GM12878 (cell line): Measurements from ENCODE around the gene LRRC45. TPM values are rescaled to one million over a fixed set of nuclear protein-coding genes. Genes with fewer than 3 reads are reported as not detected.
A peak's percentile ranks its signal among the peaks of the same experiment; 100 is the strongest.

ENCODE experiments used
- ATAC-seq: fragments of 200-7000 bp; cut with Tn5 transposase; 3 replicates; pipeline ENCODE4 v1.9.1; 2020; ENCODE audit warnings: mild to moderate bottlenecking, moderate library complexity
- BruUV-seq: library from RNA; stranded (reverse); fragments of 400-500 nt; replicated peaks from 2 replicates; lab custom pipeline; 2021; lab: Mats Ljungman, UMichigan
- CTCF ChIA-PET: fragments of 300-600 bp; sonication (Branson Sonifier 250); formaldehyde crosslinking; extraction: SDS; loops from one replicate; lab custom pipeline; 2021; ENCODE audit warnings: inconsistent platforms; lab: Yijun Ruan, JAX
- POLR2A ChIA-PET: fragments of 350-600 bp; formaldehyde crosslinking; extraction: SDS; loops from one replicate; lab custom pipeline; 2021; ENCODE audit warnings: inconsistent platforms; lab: Charles Lee
- RAD21 ChIA-PET: fragments of 300-600 bp; sonication (Branson Sonifier 250); formaldehyde crosslinking; loops from one replicate; lab custom pipeline; 2023; ENCODE audit warnings: antibody characterized with exemption; ENCODE audit not compliant: unreplicated experiment; lab: Charles Lee
- SMC1A ChIA-PET: fragments of 300-600 bp; sonication (Branson Sonifier 250); formaldehyde crosslinking; loops from one replicate; lab custom pipeline; 2023; ENCODE audit not compliant: unreplicated experiment, uncharacterized antibody; lab: Charles Lee
- DNase-seq: peaks from one replicate; pipeline ENCODE4 v3.0.0-alpha.2; 2011; ENCODE audit warnings: low read depth, low spot score
- FAIRE-seq: peaks from 3 replicates; lab custom pipeline; 2011; peaks lifted over from hg19 to GRCh38; lab: Jason Lieb, UNC
- H2AFZ ChIP-seq: 2 replicates; pipeline ENCODE4 v1.6.0; 2011; ENCODE audit warnings: low read depth, low read length, control low read depth; ENCODE audit not compliant: control insufficient read depth
- H3K27ac ChIP-seq: 2 replicates; pipeline ENCODE4 v1.5.1; 2011; ENCODE audit warnings: control low read depth; ENCODE audit not compliant: control insufficient read depth, insufficient read depth
- H3K27me3 ChIP-seq, 2 experiments: replicated peaks in 1 of 2; 2 replicates each; pipeline versions ENCODE4 v1.6.0 to v1.6.1; 2011; ENCODE audit warnings: low read length in 1 of 2; ENCODE audit not compliant: control insufficient read depth in 2 of 2, insufficient read depth in 2 of 2
- H3K36me3 ChIP-seq, 2 experiments: 2 replicates each; pipeline ENCODE4 v1.5.1; 2011; ENCODE audit warnings: low read length in 1 of 2; ENCODE audit not compliant: control insufficient read depth in 2 of 2, insufficient read depth in 2 of 2
- H3K4me1 ChIP-seq: 2 replicates; pipeline ENCODE4 v1.6.1; 2011; ENCODE audit warnings: mild to moderate bottlenecking, low read length, moderate library complexity, mixed read lengths; ENCODE audit not compliant: control insufficient read depth, insufficient read depth
- H3K4me2 ChIP-seq: 2 replicates; pipeline ENCODE4 v1.6.0; 2011; ENCODE audit warnings: control low read depth; ENCODE audit not compliant: control insufficient read depth, insufficient read depth
- H3K4me3 ChIP-seq: fragments of 200-600 bp; sonication (generic); 2 replicates; pipeline ENCODE4 v1.5.1; 2016
- H3K79me2 ChIP-seq: 2 replicates; pipeline ENCODE4 v1.6.0; 2011; ENCODE audit warnings: low read length; ENCODE audit not compliant: control insufficient read depth, insufficient read depth
- H3K9ac ChIP-seq: 2 replicates; pipeline ENCODE4 v1.8.0; 2011; ENCODE audit warnings: low read length, control low read depth, mixed read lengths; ENCODE audit not compliant: control insufficient read depth, insufficient read depth
- H3K9me3 ChIP-seq: replicated peaks from 3 replicates; pipeline ENCODE4 v1.5.1; 2011; ENCODE audit warnings: mild to moderate bottlenecking, low read length; ENCODE audit not compliant: control insufficient read depth, insufficient read depth
- H4K20me1 ChIP-seq: 2 replicates; pipeline ENCODE4 v1.6.0; 2011; ENCODE audit not compliant: control insufficient read depth, insufficient read depth
- ATF3 ChIP-seq: IDR thresholded peaks from 2 replicates; pipeline ENCODE4 v1.6.1; 2011; ENCODE audit warnings: low read depth, mild to moderate bottlenecking, low read length, moderate library complexity, borderline replicate concordance; ENCODE audit errors: extremely low read depth
- LARP7 ChIP-seq: fragments of 450-650 bp; IDR thresholded peaks from 2 replicates; pipeline ENCODE4 v1.6.1; 2017; ENCODE audit warnings: mild to moderate bottlenecking
- NR2F1 ChIP-seq: fragments of 450-650 bp; conservative IDR thresholded peaks from 2 replicates; pipeline ENCODE4 v1.6.1; 2017; ENCODE audit warnings: mild to moderate bottlenecking
- POLR2A ChIP-seq: IDR thresholded peaks from 2 replicates; pipeline ENCODE4 v1.6.1; 2011; ENCODE audit warnings: low read depth, mild to moderate bottlenecking, low read length
- SIX5 ChIP-seq: IDR thresholded peaks from 2 replicates; pipeline ENCODE4 v1.6.1; 2011; ENCODE audit warnings: mild to moderate bottlenecking, low read depth, low read length, moderate library complexity; ENCODE audit not compliant: severe bottlenecking
- WGBS: methylation state at CpG from one replicate; pipeline ENCODE4 v1.1.6; 2016; ENCODE audit warnings: low lambda C conversion rate; ENCODE audit not compliant: insufficient replicate concordance, insufficient coverage; ENCODE audit errors: missing lambda C conversion rate; 5-methylcytosine and 5-hydroxymethylcytosine counted together
- in situ Hi-C: fragments of 300-500 bp; cut with MboI; formaldehyde crosslinking; loops from 9 replicates; pipeline ENCODE4 v1.14.3; 2018; ENCODE audit warnings: mixed read lengths
- intact Hi-C: fragments of 100-400 bp; cut with micrococcal nuclease; formaldehyde crosslinking; loops from one replicate; pipeline ENCODE4 v1.14.2; 2022; ENCODE audit not compliant: unreplicated experiment
- polyA plus RNA-seq, 11 experiments: library from polyadenylated mRNA; depleted of rRNA in 4 of 11; unstranded in 6 of 11; stranded (reverse) in 5 of 11; fragments of >200 nt; fragmentation: Nextera tagmentation in 4 of 11; fragmentation: Illumina TruSeq in 1 of 11; extraction: Ambion mirVana in 4 of 11; extraction: Trizol in 1 of 11; gene quantifications; 1 replicate in 1 of 11; 2 replicates in 10 of 11; pipeline versions ENCODE4 v1.2.1 to v1.2.3, GENCODE V29; 2011 to 2016; ENCODE audit warnings: inconsistent platforms in 2 of 11, missing spikeins in 2 of 11, low read depth in 1 of 11
- total RNA-seq, 4 experiments: library from RNA; depleted of rRNA in 3 of 4; stranded (reverse); fragments of >200 nt in 3 of 4; fragmentation: Illumina TruSeq in 1 of 4; extraction: Trizol in 1 of 4; gene quantifications; 2 replicates each; pipeline versions ENCODE4 v1.2.1 to v1.2.3, GENCODE V29; 2013 to 2021

Gene LRRC45
- total and polyA plus RNA-seq, 10 of the 15 experiments (the other 5 are each of a cell fraction or from before 2014, with no cell fraction given) = 0.03 to 27.7 (median 10.4) TPM

GRCh38 chr17:82004517-82005455, 18.3 kb upstream of the LRRC45 start:
- Histone ChIP-seq H3K4me3 (no peak overlapping the region), H2AFZ (no peak overlapping the region), H3K79me2 (no peaks in the 10 kb centered on the region), H3K27me3 (no peaks in the 10 kb centered on the region), H3K4me2 (no peak overlapping the region), H3K36me3 (no peaks in the 10 kb centered on the region), H3K27ac (no peak overlapping the region), H3K9me3 (no peaks in the 10 kb centered on the region), H4K20me1 (no peaks in the 10 kb centered on the region), H3K9ac (no peak overlapping the region), H3K4me1 (no peaks in the 10 kb centered on the region)
- no peak for TF ChIP-seq SIX5
- CTCF ChIA-PET = interaction anchor here (0.6 to 1.2 kb wide), 2 partner anchors 16 to 30 kb away, joined by 4 read pairs; no protein-coding TSS in a partner anchor
- in situ Hi-C loops = no loop called here
- POLR2A ChIA-PET = no interaction called here
- intact Hi-C loops = no loop called here
- WGBS = 79% methylated on average over 41 of the region's 41 CpGs
- no TSS peak for BruUV-seq
- FAIRE-seq = no peak
- no peak for ATAC-seq
- RAD21 ChIA-PET = no interaction called here
- SMC1A ChIA-PET = no interaction called here
- no peak for DNase-seq

GRCh38 chr17:82005701-82006348, 17.3 kb upstream of the LRRC45 start:
- Histone ChIP-seq H3K4me1 (no peaks in the 10 kb centered on the region), H3K79me2 (no peaks in the 10 kb centered on the region), H3K36me3 (no peaks in the 10 kb centered on the region), H3K27ac (no peak overlapping the region), H3K27me3 (no peaks in the 10 kb centered on the region), H2AFZ (no peak overlapping the region), H3K9ac (no peak overlapping the region), H4K20me1 (no peaks in the 10 kb centered on the region), H3K4me3 (no peak overlapping the region), H3K9me3 (no peaks in the 10 kb centered on the region), H3K4me2 (no peak overlapping the region)
- RAD21 ChIA-PET = no interaction called here
- DNase-seq (no peak), ATAC-seq (no peak), FAIRE-seq (no peak)
- no peak for TF ChIP-seq NR2F1
- TF ChIP-seq POLR2A = peak; percentile 43; the same call in 1 of the 2 replicates
- TF ChIP-seq ATF3 = no peak
- TF ChIP-seq LARP7 = no peak
- no TSS peak for BruUV-seq
- WGBS = 85% methylated on average over 29 of the region's 30 CpGs
- POLR2A ChIA-PET = no interaction called here
- intact Hi-C loops (no loop called here), in situ Hi-C loops (no loop called here)
- SMC1A ChIA-PET = no interaction called here
- CTCF ChIA-PET = interaction anchor here (1.2 kb wide), 1 partner anchor 15 kb away, joined by 4 read pairs; no protein-coding TSS in a partner anchor
